ENCODE data around the gene AFM.

AFM gene

GRCh38 chr4:73470728-73471127, 10.8 kb upstream of the AFM start:
- H3K27me3 ChIP-seq (ENCODE audit: control insufficient read depth, insufficient read depth, low read length): no peaks in the 10 kb centered on the region
- H3K9ac ChIP-seq (ENCODE audit: low read length): no peak overlapping the region
- no peak overlapping the region for H3K4me3 ChIP-seq (ENCODE audit: low read depth, low read length)
- H3K4me1 ChIP-seq (ENCODE audit: control insufficient read depth, insufficient read depth, low read length): no peaks in the 10 kb centered on the region
- no peak overlapping the region for H3K27ac ChIP-seq (ENCODE audit: low read depth, low read length)
- H3K36me3 ChIP-seq (ENCODE audit: control insufficient read depth, insufficient read depth, low read length): no peaks in the 10 kb centered on the region
- peaks cover 22% of the 10 kb centered on the region for H3K9me3 ChIP-seq (ENCODE audit: control insufficient read depth, insufficient read depth, low read depth, low read length)

GRCh38 chr4:73477176-73477575, 4.4 kb upstream of the AFM start:
- no peaks in the 10 kb centered on the region for H3K27me3 ChIP-seq (ENCODE audit: control insufficient read depth, insufficient read depth, low read length)
- H3K36me3 ChIP-seq (ENCODE audit: control insufficient read depth, insufficient read depth, low read length): no peaks in the 10 kb centered on the region
- no peak overlapping the region for H3K27ac ChIP-seq (ENCODE audit: low read depth, low read length)
- H3K4me3 ChIP-seq (ENCODE audit: low read depth, low read length): no peak overlapping the region
- H3K9ac ChIP-seq (ENCODE audit: low read length): no peak overlapping the region
- H3K9me3 ChIP-seq (ENCODE audit: control insufficient read depth, insufficient read depth, low read depth, low read length): peaks cover 27% of the 10 kb centered on the region
- H3K4me1 ChIP-seq (ENCODE audit: control insufficient read depth, insufficient read depth, low read length): no peaks in the 10 kb centered on the region

DNA sequence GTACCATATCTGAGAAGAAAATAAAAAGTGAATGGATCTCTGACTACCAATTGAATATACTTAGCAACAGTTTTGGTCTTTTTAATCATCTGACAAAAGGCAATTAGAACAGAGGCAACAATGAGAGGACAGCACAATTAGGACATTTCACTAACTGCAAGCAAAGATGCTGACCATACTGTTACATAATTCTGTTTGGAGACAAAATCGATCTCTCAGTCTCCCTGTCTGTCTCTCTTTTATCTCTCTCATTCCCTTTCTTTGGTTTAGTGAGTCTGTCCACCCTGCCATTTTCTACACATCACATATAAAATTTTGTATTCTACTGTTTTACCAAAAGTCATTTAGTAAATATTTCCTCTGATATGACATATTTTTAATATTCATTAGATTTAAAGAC, 2.2 kb upstream of the AFM start:
- H3K27me3 ChIP-seq (ENCODE audit: control insufficient read depth, insufficient read depth, low read length): no peaks in the 10 kb centered on the region
- H3K36me3 ChIP-seq (ENCODE audit: control insufficient read depth, insufficient read depth, low read length): no peaks in the 10 kb centered on the region
- peaks cover 17% of the 10 kb centered on the region for H3K9me3 ChIP-seq (ENCODE audit: control insufficient read depth, insufficient read depth, low read depth, low read length)
- H3K27ac ChIP-seq (ENCODE audit: low read depth, low read length): no peak overlapping the region
- H3K9ac ChIP-seq (ENCODE audit: low read length): no peak overlapping the region
- no peak overlapping the region for H3K4me3 ChIP-seq (ENCODE audit: low read depth, low read length)
- no peaks in the 10 kb centered on the region for H3K4me1 ChIP-seq (ENCODE audit: control insufficient read depth, insufficient read depth, low read length)

DNA sequence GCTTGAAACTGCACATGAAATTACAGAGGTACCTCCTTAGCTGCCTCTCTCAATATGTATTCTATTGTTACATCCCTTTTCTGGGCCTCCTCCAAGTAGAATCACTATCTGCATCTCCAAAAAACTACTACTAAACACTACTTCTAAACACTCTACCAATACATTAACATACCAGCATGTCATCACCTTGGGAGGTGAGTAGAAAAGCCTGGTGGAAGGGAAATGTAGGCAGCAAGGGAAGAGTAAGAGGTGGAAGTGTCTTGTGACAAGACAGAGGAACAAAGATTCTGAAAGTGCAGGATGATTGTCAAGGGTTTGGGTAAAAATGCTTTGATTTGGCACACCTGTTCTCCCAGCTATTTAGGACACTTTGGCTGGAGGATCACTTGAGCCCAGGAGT, 3.5 kb downstream of the AFM start:
- H3K4me3 ChIP-seq (ENCODE audit: low read depth, low read length): no peak overlapping the region
- no peaks in the 10 kb centered on the region for H3K27me3 ChIP-seq (ENCODE audit: control insufficient read depth, insufficient read depth, low read length)
- no peak overlapping the region for H3K27ac ChIP-seq (ENCODE audit: low read depth, low read length)
- H3K36me3 ChIP-seq (ENCODE audit: control insufficient read depth, insufficient read depth, low read length): no peaks in the 10 kb centered on the region
- H3K9me3 ChIP-seq (ENCODE audit: control insufficient read depth, insufficient read depth, low read depth, low read length): no peaks in the 10 kb centered on the region
- no peak overlapping the region for H3K9ac ChIP-seq (ENCODE audit: low read length)
- H3K4me1 ChIP-seq (ENCODE audit: control insufficient read depth, insufficient read depth, low read length): no peaks in the 10 kb centered on the region

GRCh38 chr4:73485596-73485995, 4.1 kb downstream of the AFM start:
- Histone ChIP-seq H3K9me3 (ENCODE audit: control insufficient read depth, insufficient read depth, low read depth, low read length) (no peaks in the 10 kb centered on the region), H3K36me3 (ENCODE audit: control insufficient read depth, insufficient read depth, low read length) (no peaks in the 10 kb centered on the region), H3K9ac (ENCODE audit: low read length) (no peak overlapping the region), H3K4me3 (ENCODE audit: low read depth, low read length) (no peak overlapping the region), H3K27me3 (ENCODE audit: control insufficient read depth, insufficient read depth, low read length) (no peaks in the 10 kb centered on the region), H3K27ac (ENCODE audit: low read depth, low read length) (no peak overlapping the region), H3K4me1 (ENCODE audit: control insufficient read depth, insufficient read depth, low read length) (no peaks in the 10 kb centered on the region)

DNA sequence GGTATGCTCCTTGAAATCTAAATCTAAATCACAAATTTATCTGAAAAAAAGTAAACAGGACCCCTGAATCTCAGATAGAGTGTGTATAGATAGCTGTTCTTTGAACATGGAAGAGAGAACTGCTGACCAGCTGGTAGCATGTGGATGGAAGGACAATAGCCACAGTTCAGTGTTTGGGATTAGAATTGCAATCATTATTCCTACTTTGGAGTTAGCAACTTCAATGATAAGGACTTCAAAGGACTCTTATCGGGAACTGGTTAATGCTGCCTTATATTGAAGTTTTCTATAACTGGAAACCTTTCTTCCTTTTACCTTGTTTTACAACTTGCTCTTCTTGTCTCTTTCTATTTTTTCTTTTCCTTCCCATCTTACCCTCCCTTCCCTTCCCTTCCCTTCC, 5.0 kb downstream of the AFM start:
- Histone ChIP-seq H3K9me3 (ENCODE audit: control insufficient read depth, insufficient read depth, low read depth, low read length) (no peaks in the 10 kb centered on the region), H3K27ac (ENCODE audit: low read depth, low read length) (no peak overlapping the region), H3K36me3 (ENCODE audit: control insufficient read depth, insufficient read depth, low read length) (no peaks in the 10 kb centered on the region), H3K9ac (ENCODE audit: low read length) (no peak overlapping the region), H3K4me3 (ENCODE audit: low read depth, low read length) (no peak overlapping the region), H3K4me1 (ENCODE audit: control insufficient read depth, insufficient read depth, low read length) (no peaks in the 10 kb centered on the region), H3K27me3 (ENCODE audit: control insufficient read depth, insufficient read depth, low read length) (no peaks in the 10 kb centered on the region)

GRCh38 chr4:73487233-73487632, 5.7 kb downstream of the AFM start:
- H3K9me3 ChIP-seq (ENCODE audit: control insufficient read depth, insufficient read depth, low read depth, low read length): no peaks in the 10 kb centered on the region
- H3K4me3 ChIP-seq (ENCODE audit: low read depth, low read length): no peak overlapping the region
- H3K4me1 ChIP-seq (ENCODE audit: control insufficient read depth, insufficient read depth, low read length): no peaks in the 10 kb centered on the region
- H3K9ac ChIP-seq (ENCODE audit: low read length): no peak overlapping the region
- H3K36me3 ChIP-seq (ENCODE audit: control insufficient read depth, insufficient read depth, low read length): no peaks in the 10 kb centered on the region
- H3K27ac ChIP-seq (ENCODE audit: low read depth, low read length): no peak overlapping the region
- H3K27me3 ChIP-seq (ENCODE audit: control insufficient read depth, insufficient read depth, low read length): no peaks in the 10 kb centered on the region

GRCh38 chr4:73499996-73500765, 18.6 kb downstream of the AFM start:
- no peak overlapping the region for H3K4me3 ChIP-seq (ENCODE audit: low read depth, low read length)
- H3K27me3 ChIP-seq (ENCODE audit: control insufficient read depth, insufficient read depth, low read length): no peaks in the 10 kb centered on the region
- H3K27ac ChIP-seq (ENCODE audit: low read depth, low read length): no peak overlapping the region
- H3K36me3 ChIP-seq (ENCODE audit: control insufficient read depth, insufficient read depth, low read length): no peaks in the 10 kb centered on the region
- no peaks in the 10 kb centered on the region for H3K9me3 ChIP-seq (ENCODE audit: control insufficient read depth, insufficient read depth, low read depth, low read length)
- H3K9ac ChIP-seq (ENCODE audit: low read length): no peak overlapping the region
- H3K4me1 ChIP-seq (ENCODE audit: control insufficient read depth, insufficient read depth, low read length): no peaks in the 10 kb centered on the region

- H3K36me3 ChIP-seq (ENCODE audit: control insufficient read depth, insufficient read depth, low read length): no peaks in the 10 kb centered on the region
- H3K9me3 ChIP-seq (ENCODE audit: control insufficient read depth, insufficient read depth, low read depth, low read length): no peaks in the 10 kb centered on the region
- no peaks in the 10 kb centered on the region for H3K27me3 ChIP-seq (ENCODE audit: control insufficient read depth, insufficient read depth, low read length)
- H3K9ac ChIP-seq (ENCODE audit: low read length): no peak overlapping the region
- no peak overlapping the region for H3K4me3 ChIP-seq (ENCODE audit: low read depth, low read length)
- H3K27ac ChIP-seq (ENCODE audit: low read depth, low read length): no peak overlapping the region
- no peaks in the 10 kb centered on the region for H3K4me1 ChIP-seq (ENCODE audit: control insufficient read depth, insufficient read depth, low read length)
These were observed 20.2 kb downstream of the AFM start for GRCh38 chr4:73501664-73502265.

GRCh38 chr4:73505567-73505966, 24.0 kb downstream of the AFM start:
- H3K27ac ChIP-seq (ENCODE audit: low read depth, low read length): no peak overlapping the region
- H3K27me3 ChIP-seq (ENCODE audit: control insufficient read depth, insufficient read depth, low read length): no peaks in the 10 kb centered on the region
- no peaks in the 10 kb centered on the region for H3K36me3 ChIP-seq (ENCODE audit: control insufficient read depth, insufficient read depth, low read length)
- H3K4me3 ChIP-seq (ENCODE audit: low read depth, low read length): no peak overlapping the region
- no peak overlapping the region for H3K9ac ChIP-seq (ENCODE audit: low read length)
- H3K4me1 ChIP-seq (ENCODE audit: control insufficient read depth, insufficient read depth, low read length): no peaks in the 10 kb centered on the region
- H3K9me3 ChIP-seq (ENCODE audit: control insufficient read depth, insufficient read depth, low read depth, low read length): no peaks in the 10 kb centered on the region

DNA sequence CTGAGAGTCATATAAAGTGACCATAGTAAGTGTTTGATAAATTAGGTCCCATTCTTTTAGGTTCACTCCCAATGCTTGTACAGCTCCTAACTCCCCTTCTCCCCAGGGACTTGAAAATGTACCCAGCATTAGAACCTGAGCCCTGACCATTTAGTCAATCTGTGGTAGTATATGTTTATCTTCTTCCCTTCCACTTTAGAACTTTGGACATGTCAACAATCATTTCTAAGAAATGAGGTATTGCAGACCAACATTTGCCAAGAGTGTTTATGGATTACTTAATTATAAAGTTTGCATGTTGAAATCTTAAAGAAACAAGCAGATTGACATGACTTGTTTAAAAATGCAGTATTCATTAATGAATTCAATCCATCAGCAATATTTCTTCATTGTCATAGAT, 26.0 kb downstream of the AFM start:
- Histone ChIP-seq H3K9ac (ENCODE audit: low read length) (no peak overlapping the region), H3K9me3 (ENCODE audit: control insufficient read depth, insufficient read depth, low read depth, low read length) (no peaks in the 10 kb centered on the region), H3K27me3 (ENCODE audit: control insufficient read depth, insufficient read depth, low read length) (no peaks in the 10 kb centered on the region), H3K36me3 (ENCODE audit: control insufficient read depth, insufficient read depth, low read length) (no peaks in the 10 kb centered on the region), H3K4me3 (ENCODE audit: low read depth, low read length) (no peak overlapping the region), H3K4me1 (ENCODE audit: control insufficient read depth, insufficient read depth, low read length) (no peaks in the 10 kb centered on the region), H3K27ac (ENCODE audit: low read depth, low read length) (no peak overlapping the region)
